GM21529 (cell line): Measurements from ENCODE around the gene EPHA2.

ENCODE experiments used
- ATAC-seq: cut with Tn5 transposase; IDR thresholded peaks from one replicate; pipeline ENCODE4 v1.9.1; 2021; ENCODE audit not compliant: unreplicated experiment

The EPHA2 gene

GRCh38 chr1:16138772-16139221, 17.1 kb downstream of the EPHA2 start:
- ATAC-seq: no peak

DNA sequence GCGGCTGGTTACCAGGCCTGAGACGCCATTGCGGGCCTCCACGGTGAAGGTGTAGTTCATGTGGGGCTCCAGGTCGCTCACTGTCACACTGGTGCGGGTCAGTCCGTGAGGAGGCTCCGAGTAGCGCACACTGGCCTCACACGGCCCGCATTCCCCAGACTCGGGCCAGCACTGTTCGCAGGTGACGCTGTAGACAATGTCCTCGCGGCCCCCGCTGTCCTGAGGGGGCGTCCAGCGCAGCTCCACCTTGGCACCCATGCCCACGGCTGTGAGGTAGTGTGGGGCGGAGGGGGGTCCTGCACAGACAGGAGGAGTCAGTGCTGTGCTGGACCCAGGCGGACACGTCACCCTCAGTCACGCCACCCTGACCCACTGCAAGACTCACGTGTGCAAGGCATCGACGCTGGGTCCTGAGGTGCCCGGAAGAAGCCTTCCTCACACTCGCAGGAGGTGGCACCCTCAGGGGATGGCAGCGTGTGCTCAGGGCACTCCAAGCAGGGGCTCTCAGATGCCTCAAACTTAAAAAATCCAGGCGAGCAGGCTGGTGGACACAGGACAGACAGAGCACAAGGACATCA, 17.9 kb downstream of the EPHA2 start:
- ATAC-seq: no peak

DNA sequence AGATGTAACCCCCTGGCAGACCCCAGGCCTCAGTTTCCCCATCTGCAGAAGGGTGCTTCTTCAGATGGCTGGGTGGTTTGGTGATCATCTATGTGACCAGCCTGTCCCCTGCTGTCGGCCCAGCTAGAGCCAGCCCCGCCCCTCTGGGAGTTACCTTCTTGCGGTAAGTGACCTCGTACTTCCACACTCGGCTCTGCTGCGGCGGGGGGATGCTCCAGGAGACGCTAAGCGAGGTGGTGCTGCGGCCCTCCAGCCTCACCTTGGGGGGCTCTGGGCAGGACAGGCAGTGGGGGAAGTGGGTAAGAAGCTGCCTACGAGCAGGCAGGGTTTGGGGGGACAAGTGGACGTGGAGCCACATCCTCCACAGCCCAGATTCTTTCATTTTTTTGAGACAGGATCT, 20.4 kb downstream of the EPHA2 start:
- ATAC-seq: no peak

GRCh38 chr1:16134906-16135305, 21.0 kb downstream of the EPHA2 start:
- ATAC-seq: no peak

DNA sequence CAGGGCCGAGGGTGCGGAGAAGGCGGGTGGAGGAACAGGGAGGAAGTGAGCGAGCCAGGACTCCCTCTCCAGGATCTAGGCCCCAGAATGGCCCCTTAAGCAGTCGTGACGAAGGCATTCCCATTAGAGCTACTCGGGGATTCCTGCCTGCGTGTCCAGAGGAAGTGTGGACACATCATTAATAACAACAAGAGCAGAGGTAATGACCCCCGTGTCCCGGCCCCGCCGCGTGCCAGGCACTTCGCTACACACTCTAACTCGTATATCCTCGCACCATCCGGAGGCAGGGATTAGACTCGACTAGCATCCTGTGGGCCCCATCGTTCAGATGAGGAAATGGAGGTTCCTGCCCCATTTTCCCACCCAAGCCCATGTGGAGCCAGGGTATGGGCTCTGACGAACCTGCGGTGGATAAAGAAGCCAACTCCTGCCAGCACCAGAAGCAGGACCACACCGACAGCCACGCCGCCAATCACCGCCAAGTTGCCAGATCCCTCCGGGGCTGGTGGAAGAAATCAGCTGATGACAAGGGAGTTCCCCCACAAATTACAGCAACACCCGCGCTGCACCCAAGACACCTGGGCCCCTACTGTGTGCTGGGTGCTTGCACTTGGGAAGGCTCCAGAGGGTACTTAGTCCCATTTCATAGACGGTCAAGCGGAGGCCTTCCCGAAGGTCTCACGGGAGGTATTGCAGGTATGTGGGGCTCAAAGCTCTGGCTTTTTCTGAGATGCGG, 21.6 kb downstream of the EPHA2 start:
- no peak for ATAC-seq

- no peak for ATAC-seq
These were observed 22.6 kb downstream of the EPHA2 start for GRCh38 chr1:16133007-16133961.

GRCh38 chr1:16132325-16132785, 23.5 kb downstream of the EPHA2 start:
- ATAC-seq: no peak

DNA sequence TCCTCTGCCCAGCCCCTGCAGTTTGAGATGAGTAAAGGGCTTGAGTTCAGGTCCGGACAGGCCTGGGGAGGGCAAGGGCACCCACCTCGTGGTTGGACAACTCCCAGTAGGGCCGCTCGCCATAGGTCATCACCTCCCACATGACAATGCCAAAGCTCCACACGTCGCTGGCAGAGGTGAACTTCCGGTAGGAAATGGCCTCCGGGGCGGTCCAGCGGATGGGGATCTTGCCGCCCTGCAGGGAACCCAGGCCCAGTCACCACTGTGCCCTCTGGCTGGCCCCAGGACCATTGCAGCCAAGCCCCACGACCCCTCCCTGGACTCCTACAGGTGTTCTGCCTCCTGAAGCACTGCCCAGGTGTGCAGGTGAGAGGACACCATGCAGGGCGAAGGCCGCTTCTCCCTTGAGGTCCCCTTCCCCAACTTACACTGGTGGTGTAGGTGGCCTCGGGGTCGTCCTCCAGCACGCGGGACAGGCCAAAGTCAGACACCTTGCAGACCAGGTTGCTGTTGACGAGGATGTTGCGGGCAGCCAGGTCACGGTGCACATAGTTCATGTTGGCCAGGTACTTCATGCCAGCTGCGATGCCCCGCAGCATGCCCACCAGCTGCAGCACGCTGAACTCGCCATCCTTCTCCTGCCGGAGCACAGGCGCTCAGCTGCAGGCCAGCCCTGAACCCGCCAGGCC, 24.1 kb downstream of the EPHA2 start:
- no peak for ATAC-seq

DNA sequence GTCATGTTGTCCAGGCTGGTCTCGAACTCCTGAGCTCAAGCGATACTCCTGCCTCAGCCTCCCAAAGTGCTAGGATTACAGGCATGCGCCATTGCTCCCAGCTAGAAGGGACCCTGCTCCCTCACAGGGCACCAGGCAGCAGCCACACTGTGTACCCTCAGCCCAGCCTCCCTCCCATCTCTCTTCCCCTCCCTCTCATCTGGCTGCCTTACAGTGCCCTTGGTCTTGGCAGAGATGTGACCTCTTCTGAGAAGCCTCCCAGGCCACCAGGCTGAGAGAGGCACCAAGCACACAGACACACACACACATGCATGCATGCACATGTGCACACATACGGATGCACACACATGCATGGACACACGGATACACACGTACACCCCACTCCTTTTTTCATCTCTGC, 25.0 kb downstream of the EPHA2 start:
- ATAC-seq: no peak

DNA sequence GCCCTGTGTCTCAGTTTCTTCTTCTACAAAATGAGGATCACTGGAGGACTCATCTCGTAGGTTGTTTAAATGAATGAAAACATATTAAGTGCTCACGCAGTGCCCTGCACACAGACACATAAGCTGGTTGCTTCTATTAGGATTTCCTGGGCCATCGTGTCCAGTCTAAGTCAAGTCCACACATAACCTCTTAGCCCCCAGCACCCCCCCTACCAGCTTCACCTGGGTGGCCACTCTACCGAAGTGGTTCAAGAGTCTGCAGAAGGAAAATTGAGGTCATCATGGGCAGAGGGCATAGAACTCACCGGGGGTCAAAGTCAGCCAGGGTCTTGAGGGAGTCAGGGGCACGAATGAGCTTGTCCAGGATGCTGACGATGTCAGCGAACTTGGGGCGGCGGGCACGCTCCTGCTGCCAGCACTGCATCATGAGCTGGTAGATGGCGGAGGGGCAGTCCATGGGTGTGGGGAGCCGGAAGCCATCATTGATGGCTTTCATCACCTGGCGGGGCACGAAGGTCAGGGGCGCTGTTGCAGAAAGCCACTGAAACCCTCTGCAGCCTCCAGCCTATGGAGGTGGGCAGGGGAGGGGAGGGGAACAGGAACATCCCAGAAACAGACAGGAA, 25.8 kb downstream of the EPHA2 start:
- no peak for ATAC-seq

GRCh38 chr1:16129316-16129715, 26.6 kb downstream of the EPHA2 start:
- ATAC-seq: no peak

- ATAC-seq: no peak
These were observed 27.5 kb downstream of the EPHA2 start for GRCh38 chr1:16128338-16128741.

DNA sequence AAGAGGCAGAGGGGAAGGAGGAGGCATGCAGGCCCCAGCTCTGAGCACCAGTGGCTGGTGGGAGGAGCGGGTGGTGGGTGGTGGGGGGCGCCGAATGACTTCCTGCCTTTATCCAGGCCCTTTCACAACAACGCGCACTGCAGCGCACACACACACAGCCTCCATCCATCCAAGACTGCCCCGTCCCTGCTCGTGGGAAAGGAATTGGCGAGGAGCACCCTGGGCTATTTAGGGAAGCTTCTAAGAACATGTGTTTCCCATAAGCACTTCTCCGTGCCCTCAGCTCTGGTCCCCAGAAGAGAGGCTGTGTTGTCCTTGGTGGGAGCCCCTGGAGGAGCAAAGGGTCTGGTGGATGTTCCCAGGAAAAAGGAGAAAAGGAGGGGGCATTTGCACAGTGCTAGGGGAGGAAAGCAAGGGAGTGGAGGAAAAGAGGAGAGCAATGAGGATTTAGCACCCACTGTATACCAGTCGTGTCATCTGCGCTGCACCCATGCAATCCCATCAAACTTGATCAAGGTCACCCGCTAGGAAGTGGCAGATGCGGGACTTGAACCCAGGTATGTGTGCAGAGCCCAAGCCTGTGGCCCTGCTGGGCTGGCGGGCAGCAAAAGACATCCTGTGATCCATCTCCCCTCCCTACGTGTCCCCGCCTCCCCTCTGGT, 28.1 kb downstream of the EPHA2 start:
- ATAC-seq: no peak

- no peak for ATAC-seq
These were observed 28.9 kb downstream of the EPHA2 start for GRCh38 chr1:16126743-16127515.

GRCh38 chr1:16126160-16126559, 29.7 kb downstream of the EPHA2 start:
- ATAC-seq: no peak

DNA sequence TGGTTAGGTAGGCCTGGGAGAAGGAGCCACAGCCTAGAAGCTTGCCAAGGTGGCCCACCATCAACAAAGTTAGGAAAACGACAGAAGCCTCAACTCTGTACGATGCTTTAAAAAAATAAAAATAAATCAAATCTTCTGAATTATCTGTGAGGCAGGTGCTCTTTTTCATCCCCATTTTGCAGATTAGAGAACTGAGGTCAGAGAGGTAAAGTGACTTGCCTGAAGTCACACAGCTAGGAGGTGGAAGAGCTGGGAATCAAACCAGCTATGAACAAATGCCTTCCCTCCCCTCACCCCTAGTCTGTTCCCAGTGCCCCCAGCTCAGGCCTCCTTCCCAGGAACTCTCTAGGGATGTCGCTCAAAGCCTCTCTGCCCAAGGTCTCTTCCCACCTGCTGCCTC, 30.4 kb downstream of the EPHA2 start:
- ATAC-seq: no peak

- ATAC-seq: no peak
These were observed 30.8 kb downstream of the EPHA2 start for GRCh38 chr1:16125088-16125470.

GRCh38 chr1:16124377-16125087, 31.3 kb downstream of the EPHA2 start:
- no peak for ATAC-seq

DNA sequence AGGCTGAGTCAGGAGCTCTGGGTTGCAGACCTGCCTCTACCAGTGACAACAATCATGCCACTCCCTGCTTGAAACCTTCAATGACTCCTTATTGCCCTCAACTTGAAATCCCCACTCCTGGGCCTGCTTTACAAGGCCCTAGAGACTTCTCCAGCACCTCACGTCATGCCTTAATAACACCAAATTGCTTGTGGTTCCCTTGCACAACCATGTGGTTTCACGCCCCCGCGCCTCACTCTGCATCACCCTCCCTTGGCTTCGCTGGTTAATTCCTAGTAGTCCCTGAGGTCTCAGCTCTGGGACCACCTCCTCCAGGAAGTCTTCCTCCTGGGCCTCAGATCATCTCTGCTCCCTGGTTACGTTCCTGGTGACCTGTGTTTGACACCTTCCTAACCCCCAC, 33.0 kb downstream of the EPHA2 start:
- ATAC-seq: no peak
